Measurements from ENCODE around the gene COPRS.

- TF ChIP-seq RFX5 (IDR thresholded peaks at IDR 0.05; ENCODE audit: low read depth, low read length), result no peak
- no peak for TF ChIP-seq POLR2A (IDR thresholded peaks at IDR 0.05; ENCODE audit: low read depth, low read length)
- TF ChIP-seq MAFK (IDR thresholded peaks at IDR 0.05; ENCODE audit: low read depth, low read length), result peak; percentile 18; the same call in 1 of the 2 replicates
- no peak for TF ChIP-seq CHD1 (IDR thresholded peaks at IDR 0.05; ENCODE audit: low read depth, low read length)
- TF ChIP-seq, protein P1, sequence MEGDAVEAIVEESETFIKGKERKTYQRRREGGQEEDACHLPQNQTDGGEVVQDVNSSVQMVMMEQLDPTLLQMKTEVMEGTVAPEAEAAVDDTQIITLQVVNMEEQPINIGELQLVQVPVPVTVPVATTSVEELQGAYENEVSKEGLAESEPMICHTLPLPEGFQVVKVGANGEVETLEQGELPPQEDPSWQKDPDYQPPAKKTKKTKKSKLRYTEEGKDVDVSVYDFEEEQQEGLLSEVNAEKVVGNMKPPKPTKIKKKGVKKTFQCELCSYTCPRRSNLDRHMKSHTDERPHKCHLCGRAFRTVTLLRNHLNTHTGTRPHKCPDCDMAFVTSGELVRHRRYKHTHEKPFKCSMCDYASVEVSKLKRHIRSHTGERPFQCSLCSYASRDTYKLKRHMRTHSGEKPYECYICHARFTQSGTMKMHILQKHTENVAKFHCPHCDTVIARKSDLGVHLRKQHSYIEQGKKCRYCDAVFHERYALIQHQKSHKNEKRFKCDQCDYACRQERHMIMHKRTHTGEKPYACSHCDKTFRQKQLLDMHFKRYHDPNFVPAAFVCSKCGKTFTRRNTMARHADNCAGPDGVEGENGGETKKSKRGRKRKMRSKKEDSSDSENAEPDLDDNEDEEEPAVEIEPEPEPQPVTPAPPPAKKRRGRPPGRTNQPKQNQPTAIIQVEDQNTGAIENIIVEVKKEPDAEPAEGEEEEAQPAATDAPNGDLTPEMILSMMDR (conservative IDR thresholded peaks at IDR 0.05; ENCODE audit: low read depth, low read length), result no peak
- TF ChIP-seq USF2 (IDR thresholded peaks at IDR 0.05; ENCODE audit: low read depth, low read length), result no peak
- TF ChIP-seq RCOR1 (IDR thresholded peaks at IDR 0.05; ENCODE audit: insufficient replicate concordance, low read length), result no peak
- TF ChIP-seq BHLHE40 (IDR thresholded peaks at IDR 0.05; ENCODE audit: low read depth, low read length), result no peak
- no peak for TF ChIP-seq RAD21 (IDR thresholded peaks at IDR 0.05; ENCODE audit: low read length)
Observed at GRCh38 chr17:31832746-31833145, 26.3 kb downstream of the COPRS start.
